ENCODE results near the gene FAM219A. TPM values are rescaled to one million over a fixed set of nuclear protein-coding genes. Genes with fewer than 3 reads are reported as not detected.

FAM219A gene
- total RNA-seq, 1 experiment from 2014 or later, result 22.7 TPM

DNA sequence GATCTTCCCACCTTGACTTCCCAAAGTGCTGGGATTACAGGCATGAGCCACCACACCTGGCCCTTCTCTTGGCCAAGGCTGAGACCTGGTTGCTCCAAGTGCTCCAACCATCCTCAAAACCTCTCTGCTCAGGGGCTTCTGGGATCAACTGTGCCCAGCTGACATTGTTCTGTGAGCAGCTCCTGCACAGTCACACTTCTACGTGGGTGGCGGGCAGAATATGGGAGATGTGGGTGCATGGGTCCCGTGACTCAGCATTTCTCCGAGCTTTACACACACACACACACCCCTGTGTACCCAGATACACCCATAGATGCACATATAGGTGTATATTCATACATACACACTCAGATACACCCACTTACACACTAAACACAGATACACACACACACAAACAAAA is 71.1 kb downstream of the FAM219A start:
- H3K4me3 ChIP-seq (ENCODE audit: insufficient read depth, low read depth, low read length), result no peak overlapping the region
- no peak for DNase-seq
- H3K36me3 ChIP-seq (replicated peaks; ENCODE audit: control insufficient read depth, insufficient read depth, low read length), result no peaks in the 10 kb centered on the region
- peaks cover 4% of the 10 kb centered on the region; the same call in 1 of the 2 replicates for H3K27me3 ChIP-seq (ENCODE audit: control insufficient read depth, insufficient read depth, low read length)

DNA sequence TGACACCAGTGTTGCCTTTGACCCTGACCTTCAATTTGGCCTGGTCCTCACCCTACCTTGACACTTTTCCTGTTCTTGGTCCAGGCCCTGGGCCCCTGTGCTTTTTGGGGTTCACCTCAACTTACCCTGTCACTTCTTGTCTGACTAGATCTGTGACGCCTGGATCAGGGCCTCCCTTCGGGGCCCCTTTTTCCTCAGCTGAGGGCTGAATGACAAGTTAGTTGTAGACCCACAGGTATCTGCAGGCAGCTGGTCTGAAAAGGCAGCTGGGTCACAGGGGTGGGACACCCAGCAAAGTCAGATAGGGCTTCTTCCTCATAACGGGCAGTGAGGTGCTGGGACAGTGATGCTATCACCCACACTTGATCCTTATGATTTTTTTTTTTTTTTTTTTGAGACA is 71.7 kb downstream of the FAM219A start:
- H3K27me3 ChIP-seq (ENCODE audit: control insufficient read depth, insufficient read depth, low read length), result peaks cover 7% of the 10 kb centered on the region
- H3K4me3 ChIP-seq (ENCODE audit: insufficient read depth, low read depth, low read length), result no peak overlapping the region
- H3K36me3 ChIP-seq (replicated peaks; ENCODE audit: control insufficient read depth, insufficient read depth, low read length), result no peaks in the 10 kb centered on the region
- no peak for DNase-seq

DNA sequence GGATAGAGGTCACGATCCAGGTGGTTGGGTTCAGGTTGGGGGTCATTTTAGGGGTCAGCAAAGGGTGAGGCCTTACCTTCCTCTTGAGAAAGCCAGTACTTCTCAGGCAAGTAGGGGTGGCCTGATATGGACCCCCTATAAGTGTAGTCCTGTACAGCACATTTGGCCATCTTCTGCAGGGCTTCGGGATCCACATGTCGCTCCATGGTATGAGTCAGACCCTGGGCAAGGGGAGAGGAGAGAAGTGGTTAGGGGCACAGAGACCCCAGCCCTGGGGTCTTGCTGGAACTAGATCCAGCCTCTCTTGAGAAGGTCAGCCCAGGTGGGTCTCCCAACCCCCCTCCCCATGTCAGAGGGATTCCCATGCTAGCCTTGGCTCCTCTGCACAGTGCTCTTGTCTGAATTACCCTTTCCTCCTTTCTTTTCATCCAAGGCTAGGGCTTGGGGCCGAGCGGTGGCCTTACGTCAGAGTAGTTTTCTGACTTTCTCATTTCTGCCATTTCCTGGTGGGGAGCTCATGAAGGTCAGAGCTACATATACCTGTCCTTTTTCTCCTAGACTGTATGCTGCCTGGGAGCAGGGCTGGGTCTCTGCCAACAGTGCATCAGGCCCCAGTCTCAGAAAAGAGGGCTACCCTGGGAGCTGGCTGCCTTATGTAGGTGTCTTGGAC is 72.7 kb downstream of the FAM219A start:
- Histone ChIP-seq H3K36me3 (replicated peaks; ENCODE audit: control insufficient read depth, insufficient read depth, low read length) (no peaks in the 10 kb centered on the region), H3K4me3 (ENCODE audit: insufficient read depth, low read depth, low read length) (no peak overlapping the region), H3K27me3 (ENCODE audit: control insufficient read depth, insufficient read depth, low read length) (peaks cover 16% of the 10 kb centered on the region)
- no peak for DNase-seq

DNA sequence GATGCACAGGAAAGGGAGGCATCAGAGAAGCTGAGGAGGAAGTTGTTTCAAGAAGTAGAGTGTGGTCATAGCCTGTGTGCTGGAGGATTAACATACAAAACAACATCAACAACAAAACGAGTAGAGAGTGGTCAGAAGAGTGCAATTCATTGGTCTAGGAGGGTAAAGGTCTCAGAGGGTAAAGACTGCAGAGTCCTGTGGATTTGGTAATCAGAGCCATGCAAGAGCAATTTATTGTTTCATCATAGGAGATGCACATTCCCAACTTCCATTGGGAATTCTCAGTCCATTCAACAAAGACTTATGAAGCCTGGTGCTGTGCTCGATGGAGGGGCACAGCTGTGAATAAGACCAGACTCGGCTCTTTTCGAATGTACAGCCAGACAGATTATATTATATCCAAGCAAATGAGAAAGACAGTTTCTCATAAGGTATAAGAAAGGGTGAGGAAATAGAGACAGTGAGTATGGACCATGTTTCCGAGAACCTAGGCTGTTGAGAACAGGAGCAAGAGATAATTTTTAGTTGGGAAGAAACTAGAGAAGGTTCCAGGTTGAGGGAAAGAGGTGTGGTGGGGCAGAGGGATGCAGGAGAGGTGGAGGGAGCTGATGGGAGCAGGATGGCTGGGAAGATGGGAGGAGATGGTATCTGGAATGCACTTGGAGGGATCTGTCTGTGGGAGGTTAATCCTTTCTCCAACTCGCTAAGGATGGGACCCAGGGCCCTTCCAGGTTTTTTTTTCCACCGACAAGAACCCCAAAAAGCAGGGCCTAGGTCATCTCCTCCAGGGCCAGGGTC is 73.8 kb downstream of the FAM219A start:
- DNase-seq, result no peak
- H3K27me3 ChIP-seq (ENCODE audit: control insufficient read depth, insufficient read depth, low read length), result peaks cover 25% of the 10 kb centered on the region
- H3K4me3 ChIP-seq (ENCODE audit: insufficient read depth, low read depth, low read length), result no peak overlapping the region
- H3K36me3 ChIP-seq (replicated peaks; ENCODE audit: control insufficient read depth, insufficient read depth, low read length), result no peaks in the 10 kb centered on the region

DNA sequence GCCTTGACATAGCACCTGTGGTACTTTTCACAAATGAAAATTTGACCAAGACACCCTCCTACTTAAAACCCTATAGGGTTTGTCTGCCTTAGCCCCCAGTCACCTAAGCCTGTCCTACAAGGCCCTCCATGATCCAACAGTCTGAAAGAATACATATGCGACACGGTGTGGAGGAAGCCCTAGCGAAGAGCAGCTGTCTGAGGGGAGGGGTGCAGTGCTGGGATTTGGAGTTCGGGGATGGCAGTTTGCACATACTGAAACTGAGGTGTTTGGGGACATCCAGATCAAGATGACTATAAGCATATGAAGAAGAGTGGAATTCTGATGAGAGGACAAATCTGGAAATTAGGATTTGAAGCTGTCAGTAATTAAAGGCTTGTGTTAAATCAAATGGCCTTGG is 74.5 kb downstream of the FAM219A start:
- Histone ChIP-seq H3K36me3 (replicated peaks; ENCODE audit: control insufficient read depth, insufficient read depth, low read length) (no peaks in the 10 kb centered on the region), H3K4me3 (ENCODE audit: insufficient read depth, low read depth, low read length) (no peak overlapping the region), H3K27me3 (ENCODE audit: control insufficient read depth, insufficient read depth, low read length) (peaks cover 25% of the 10 kb centered on the region)
- DNase-seq, result no peak

DNA sequence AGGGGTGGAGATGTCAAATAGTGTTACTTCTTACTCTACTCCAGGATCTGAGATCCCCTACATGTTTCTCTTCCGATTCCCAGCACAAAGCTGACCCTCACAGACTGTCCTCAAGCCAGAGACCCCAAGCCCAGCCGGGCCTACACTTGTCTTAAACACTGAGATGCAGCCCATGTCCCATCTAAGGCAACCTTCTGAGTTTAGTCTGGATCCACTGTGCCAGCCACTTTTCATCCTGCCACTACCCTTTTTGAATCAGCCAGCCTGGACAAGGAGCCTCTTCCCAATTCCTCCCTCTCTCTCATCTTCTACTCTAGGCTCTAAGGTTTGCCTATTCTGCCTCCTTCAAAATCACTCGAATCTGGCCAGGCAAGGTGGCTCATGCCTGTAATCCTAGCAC is 75.5 kb downstream of the FAM219A start:
- DNase-seq, result no peak
- no peaks in the 10 kb centered on the region for H3K36me3 ChIP-seq (replicated peaks; ENCODE audit: control insufficient read depth, insufficient read depth, low read length)
- H3K27me3 ChIP-seq (ENCODE audit: control insufficient read depth, insufficient read depth, low read length), result peaks cover 25% of the 10 kb centered on the region
- H3K4me3 ChIP-seq (ENCODE audit: insufficient read depth, low read depth, low read length), result no peak overlapping the region

DNA sequence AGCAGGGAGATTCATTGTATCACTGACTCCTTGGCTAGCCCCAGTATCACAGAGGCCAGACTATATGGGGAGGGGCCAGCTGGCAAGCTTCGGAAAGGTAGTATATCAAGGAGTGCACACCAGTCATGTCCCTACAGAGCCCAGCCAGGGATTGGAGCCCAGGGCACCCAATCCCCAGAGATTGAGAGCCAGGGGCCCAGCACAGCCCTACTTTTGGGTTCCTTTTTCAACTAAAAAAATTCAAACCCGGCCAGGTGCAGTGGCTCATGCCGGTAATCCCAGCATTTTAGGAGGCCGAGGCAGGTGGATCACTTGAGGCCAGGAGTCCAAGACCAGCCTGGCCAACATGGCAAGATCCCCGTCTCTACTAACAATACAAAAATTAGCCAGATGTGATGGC is 76.3 kb downstream of the FAM219A start:
- Histone ChIP-seq H3K27me3 (ENCODE audit: control insufficient read depth, insufficient read depth, low read length) (peaks cover 26% of the 10 kb centered on the region), H3K4me3 (ENCODE audit: insufficient read depth, low read depth, low read length) (no peak overlapping the region), H3K36me3 (replicated peaks; ENCODE audit: control insufficient read depth, insufficient read depth, low read length) (no peaks in the 10 kb centered on the region)
- DNase-seq, result peak; percentile 3

DNA sequence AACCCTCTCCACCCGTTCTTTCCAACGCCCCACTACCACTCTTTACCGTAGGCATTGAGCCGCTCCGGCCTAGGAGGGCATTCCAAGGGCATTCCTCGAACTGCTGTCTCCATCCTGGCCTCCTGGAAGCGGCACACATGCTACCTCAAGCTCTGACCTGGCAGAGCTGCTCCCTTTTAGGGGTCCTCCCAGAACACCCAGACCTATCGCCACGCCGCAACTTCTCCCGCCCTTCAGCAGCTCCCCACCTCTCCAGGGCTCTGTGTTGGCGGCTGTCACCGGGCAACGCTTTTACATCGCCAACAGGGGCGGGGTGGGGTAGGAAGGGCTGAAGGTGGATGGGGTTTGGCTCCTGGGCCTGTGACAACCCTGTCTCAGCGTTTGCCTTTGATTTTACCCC is 77.0 kb downstream of the FAM219A start:
- peak; percentile 72 for DNase-seq
- Histone ChIP-seq H3K36me3 (replicated peaks; ENCODE audit: control insufficient read depth, insufficient read depth, low read length) (no peaks in the 10 kb centered on the region), H3K4me3 (ENCODE audit: insufficient read depth, low read depth, low read length) (peak overlapping the region; percentile 54), H3K27me3 (ENCODE audit: control insufficient read depth, insufficient read depth, low read length) (peaks cover 26% of the 10 kb centered on the region)

DNA sequence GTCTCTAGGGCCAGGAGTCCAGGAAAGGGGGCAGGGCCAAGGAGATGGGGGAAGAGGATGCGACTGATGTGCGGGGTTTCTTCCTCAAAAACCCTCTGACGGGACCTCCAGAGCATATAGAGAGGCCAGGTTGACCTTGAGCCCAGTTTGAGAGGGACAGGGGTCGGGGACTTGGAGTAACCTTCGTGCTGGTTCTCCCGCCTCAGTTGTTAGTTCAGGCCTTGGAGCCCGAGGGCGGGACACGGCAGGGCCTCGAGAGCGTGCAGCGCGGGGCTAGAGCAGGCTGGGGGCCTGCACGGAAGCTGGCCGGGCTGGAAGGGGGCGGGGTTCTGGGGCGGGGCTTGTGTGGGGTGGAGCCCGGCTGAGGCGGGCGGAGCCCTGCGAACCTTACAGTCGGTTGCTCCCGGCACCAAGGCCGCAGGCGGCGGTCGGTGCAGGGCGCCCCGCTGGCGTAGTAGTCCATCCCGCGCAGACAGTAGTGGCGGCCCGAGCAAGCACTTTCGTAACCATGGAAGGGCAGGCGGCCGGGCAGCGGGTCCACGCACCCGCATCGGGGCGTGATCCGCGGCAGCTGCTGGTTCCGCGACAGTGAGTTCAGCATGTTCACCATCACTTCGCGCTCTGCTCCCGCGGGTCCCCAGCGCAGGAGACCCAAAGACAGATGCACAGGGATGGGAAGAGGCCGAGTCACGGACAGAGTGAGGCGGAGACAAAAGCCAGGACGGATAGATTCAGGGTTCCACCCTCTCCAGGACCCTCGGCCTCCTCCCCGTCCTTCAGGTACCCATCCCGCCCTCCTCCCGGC is 77.7 kb downstream of the FAM219A start:
- Histone ChIP-seq H3K36me3 (replicated peaks; ENCODE audit: control insufficient read depth, insufficient read depth, low read length) (no peaks in the 10 kb centered on the region), H3K27me3 (ENCODE audit: control insufficient read depth, insufficient read depth, low read length) (peaks cover 26% of the 10 kb centered on the region), H3K4me3 (ENCODE audit: insufficient read depth, low read depth, low read length) (peak overlapping the region; percentile 54)
- peak; percentile 99 for DNase-seq

DNA sequence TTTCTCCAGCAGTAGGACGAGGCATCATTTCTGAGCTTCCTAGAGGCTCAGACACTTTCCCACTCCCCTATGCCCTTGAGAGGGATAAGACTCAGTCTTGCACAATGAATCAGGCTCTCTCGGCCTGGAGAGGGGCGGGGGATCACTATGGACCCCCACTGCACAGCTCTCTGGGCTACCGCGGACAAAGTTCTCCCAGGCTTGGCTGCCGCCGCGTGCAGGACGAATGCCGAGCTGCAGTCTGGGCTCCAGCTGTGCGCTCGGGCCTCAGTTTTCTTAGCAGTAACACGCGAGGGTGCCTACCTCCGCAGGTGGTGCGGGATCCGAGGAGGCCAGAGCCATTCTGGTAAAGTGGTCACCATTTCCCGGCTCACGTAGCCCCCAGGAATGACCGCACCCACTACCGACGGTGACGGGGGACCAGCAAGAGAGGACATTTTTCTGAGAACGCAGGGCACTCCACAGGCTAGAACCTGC is 78.3 kb downstream of the FAM219A start:
- DNase-seq, result peak; percentile 71
- Histone ChIP-seq H3K4me3 (ENCODE audit: insufficient read depth, low read depth, low read length) (peak overlapping the region; percentile 54), H3K27me3 (ENCODE audit: control insufficient read depth, insufficient read depth, low read length) (peaks cover 26% of the 10 kb centered on the region), H3K36me3 (replicated peaks; ENCODE audit: control insufficient read depth, insufficient read depth, low read length) (no peaks in the 10 kb centered on the region)

DNA sequence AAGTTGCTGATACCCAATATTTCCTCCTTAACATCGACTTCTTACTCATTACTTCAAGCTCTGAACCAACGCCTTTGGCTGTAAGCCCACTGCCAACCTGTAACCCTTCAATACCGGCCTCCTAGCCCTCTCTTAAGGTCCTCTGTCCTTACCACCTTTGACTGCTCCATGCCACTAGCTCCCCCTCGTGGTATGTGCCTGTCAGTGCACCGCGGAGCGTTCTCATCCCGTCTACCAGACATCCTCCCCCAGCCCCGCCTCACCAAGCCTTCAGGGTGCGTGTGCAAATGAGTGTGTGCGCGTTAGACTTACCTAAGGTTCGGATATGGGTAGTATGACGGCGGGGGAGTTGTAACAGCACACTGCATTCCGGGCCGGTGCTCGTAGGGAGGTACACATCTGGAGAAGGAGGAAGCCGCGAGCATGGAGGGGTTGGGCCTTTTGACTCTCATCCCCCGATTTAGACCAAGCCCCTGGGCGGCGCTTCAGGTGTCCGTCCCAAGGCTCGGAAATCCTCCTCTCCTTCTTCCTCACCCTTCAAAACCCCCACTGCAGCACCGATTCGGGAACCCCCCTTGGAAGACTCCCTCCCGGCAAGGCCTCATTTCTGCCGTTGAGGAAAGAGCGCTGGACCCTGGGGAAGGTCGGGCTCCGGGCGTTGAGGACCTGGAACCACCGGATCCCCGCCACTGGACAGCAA is 78.9 kb downstream of the FAM219A start:
- Histone ChIP-seq H3K4me3 (ENCODE audit: insufficient read depth, low read depth, low read length) (peak overlapping the region; percentile 54), H3K36me3 (replicated peaks; ENCODE audit: control insufficient read depth, insufficient read depth, low read length) (no peaks in the 10 kb centered on the region), H3K27me3 (ENCODE audit: control insufficient read depth, insufficient read depth, low read length) (peaks cover 26% of the 10 kb centered on the region)
- DNase-seq, result peak; percentile 91

DNA sequence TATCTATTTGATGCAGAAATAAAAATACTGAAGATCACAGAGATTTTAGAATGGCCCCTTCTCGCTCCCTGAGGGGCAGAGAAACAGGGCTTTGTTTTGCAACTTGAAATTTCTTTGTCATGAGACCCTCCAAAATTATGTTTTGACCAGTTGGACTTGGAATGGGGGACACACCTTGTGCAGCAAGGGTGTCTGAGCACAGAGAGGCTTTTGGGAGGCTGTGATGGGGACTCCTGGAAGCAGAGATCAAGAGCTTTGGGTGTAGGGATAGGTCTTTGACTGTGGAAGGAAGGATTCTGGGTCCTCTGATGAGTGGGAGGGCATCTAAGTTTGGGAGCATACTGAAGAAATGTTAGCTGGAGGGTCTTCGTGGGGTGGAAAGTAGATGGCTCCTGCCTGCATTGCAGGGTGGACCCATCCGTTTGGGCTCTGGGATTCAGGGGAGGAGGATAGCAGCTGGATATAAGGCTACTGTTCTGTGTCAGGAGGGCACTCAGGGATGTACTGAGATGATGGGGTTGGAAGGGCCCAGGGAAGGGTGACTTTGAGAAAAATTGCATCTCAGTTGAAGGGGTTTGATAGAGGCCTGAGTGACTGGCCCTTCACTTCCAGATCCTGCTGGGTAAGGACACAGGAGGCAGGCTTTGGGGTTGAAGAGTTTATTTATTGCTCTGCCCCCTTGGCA is 79.9 kb downstream of the FAM219A start:
- Histone ChIP-seq H3K36me3 (replicated peaks; ENCODE audit: control insufficient read depth, insufficient read depth, low read length) (no peaks in the 10 kb centered on the region), H3K27me3 (ENCODE audit: control insufficient read depth, insufficient read depth, low read length) (peaks cover 26% of the 10 kb centered on the region), H3K4me3 (ENCODE audit: insufficient read depth, low read depth, low read length) (no peak overlapping the region)
- DNase-seq, result no peak

DNA sequence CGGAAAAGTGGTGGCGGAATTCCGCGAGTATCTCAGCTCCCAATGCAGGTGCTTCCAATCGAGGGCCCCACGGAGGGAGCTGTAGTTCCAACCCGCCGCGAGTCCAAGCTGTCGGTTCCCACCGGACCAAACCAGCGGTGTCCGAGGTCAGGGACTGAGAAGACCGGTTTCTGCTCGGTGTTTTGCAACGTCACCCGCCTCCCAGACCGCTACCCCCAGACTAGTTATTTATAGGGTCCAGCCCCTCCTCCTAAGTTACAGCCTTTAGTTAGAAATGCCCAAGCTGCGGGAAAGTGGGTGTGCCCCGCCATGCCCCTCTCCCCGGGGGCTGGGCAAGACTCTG is 81.0 kb downstream of the FAM219A start:
- Histone ChIP-seq H3K4me3 (ENCODE audit: insufficient read depth, low read depth, low read length) (peak overlapping the region; percentile 75), H3K36me3 (replicated peaks; ENCODE audit: control insufficient read depth, insufficient read depth, low read length) (no peaks in the 10 kb centered on the region), H3K27me3 (ENCODE audit: control insufficient read depth, insufficient read depth, low read length) (peaks cover 22% of the 10 kb centered on the region)
- no peak for DNase-seq
